DND-41 (cell line): ENCODE measurements around the gene TTYH1.

Source experiments
- CTCF ChIP-seq: IDR thresholded peaks from 2 replicates; pipeline ENCODE4 v1.5.1; 2012; ENCODE audit warnings: borderline replicate concordance, low read length, moderate library complexity, mild to moderate bottlenecking; ENCODE audit not compliant: poor library complexity, severe bottlenecking; ENCODE audit errors: extremely low read depth
- EZH2 ChIP-seq: IDR thresholded peaks from 3 replicates; pipeline ENCODE4 v1.6.1; 2012; ENCODE audit warnings: borderline replicate concordance, low read depth, mild to moderate bottlenecking, moderate library complexity, low read length, inconsistent platforms; ENCODE audit not compliant: severe bottlenecking

GRCh38 chr19:54425382-54425723, 10.1 kb downstream of the TTYH1 start:
- TF ChIP-seq CTCF = no peak
- TF ChIP-seq EZH2 = no peak
